Testis (tissue), 2 donors: ENCODE measurements around the gene TTC17.

Experiments
- POLR2A ChIP-seq: fragments of 450-650 bp; IDR thresholded peaks from one replicate; pipeline ENCODE4 v1.6.1; 2017; ENCODE audit warnings: antibody characterized with exemption, mild to moderate bottlenecking, moderate library complexity
- TF ChIP-seq, protein P1 (sequence below), 3 experiments: fragments of 450-650 bp in 2 of 3; fragments of 200-600 bp in 1 of 3; sonication (generic) in 1 of 3; IDR thresholded peaks; one replicate each; pipeline ENCODE4 v1.5.1; 2016 to 2019; ENCODE audit warnings: antibody characterized with exemption in 3 of 3, mild to moderate bottlenecking in 2 of 3, moderate library complexity in 1 of 3

DNA sequence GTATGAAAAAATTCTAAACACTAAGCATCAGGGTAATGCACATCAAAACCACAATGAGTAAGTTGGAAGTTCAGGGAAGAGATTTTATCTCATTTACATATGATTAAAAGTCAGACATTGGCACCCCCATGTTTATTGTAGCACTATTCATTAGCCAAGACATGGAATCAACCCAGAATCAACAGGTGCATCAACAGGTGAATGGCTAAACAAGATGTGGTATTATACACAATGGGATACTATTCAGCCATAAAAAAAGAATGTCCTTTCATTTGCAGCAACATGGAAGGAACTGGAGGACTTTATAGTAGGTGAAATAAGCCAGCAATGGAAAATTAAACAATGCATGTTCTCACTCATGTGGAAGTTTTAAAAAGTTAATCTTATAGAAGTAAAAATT is 17.6 kb upstream of the TTC17 start:
- TF ChIP-seq, protein P1, sequence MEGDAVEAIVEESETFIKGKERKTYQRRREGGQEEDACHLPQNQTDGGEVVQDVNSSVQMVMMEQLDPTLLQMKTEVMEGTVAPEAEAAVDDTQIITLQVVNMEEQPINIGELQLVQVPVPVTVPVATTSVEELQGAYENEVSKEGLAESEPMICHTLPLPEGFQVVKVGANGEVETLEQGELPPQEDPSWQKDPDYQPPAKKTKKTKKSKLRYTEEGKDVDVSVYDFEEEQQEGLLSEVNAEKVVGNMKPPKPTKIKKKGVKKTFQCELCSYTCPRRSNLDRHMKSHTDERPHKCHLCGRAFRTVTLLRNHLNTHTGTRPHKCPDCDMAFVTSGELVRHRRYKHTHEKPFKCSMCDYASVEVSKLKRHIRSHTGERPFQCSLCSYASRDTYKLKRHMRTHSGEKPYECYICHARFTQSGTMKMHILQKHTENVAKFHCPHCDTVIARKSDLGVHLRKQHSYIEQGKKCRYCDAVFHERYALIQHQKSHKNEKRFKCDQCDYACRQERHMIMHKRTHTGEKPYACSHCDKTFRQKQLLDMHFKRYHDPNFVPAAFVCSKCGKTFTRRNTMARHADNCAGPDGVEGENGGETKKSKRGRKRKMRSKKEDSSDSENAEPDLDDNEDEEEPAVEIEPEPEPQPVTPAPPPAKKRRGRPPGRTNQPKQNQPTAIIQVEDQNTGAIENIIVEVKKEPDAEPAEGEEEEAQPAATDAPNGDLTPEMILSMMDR (IDR thresholded peaks at IDR 0.05) = no peak
- no peak for TF ChIP-seq POLR2A
